ENCODE results near the gene VASH2. TPM values are rescaled to one million over a fixed set of nuclear protein-coding genes. Genes with fewer than 3 reads are reported as not detected.
"Not testable (repeated sequence)": the region's sequence is repeated elsewhere in the genome, so short reads cannot be mapped to it uniquely, and the experiment has no call there.

VASH2 gene
- total RNA-seq, 2 donors from 2014 or later, result 1.6 TPM; not detected in 1

DNA sequence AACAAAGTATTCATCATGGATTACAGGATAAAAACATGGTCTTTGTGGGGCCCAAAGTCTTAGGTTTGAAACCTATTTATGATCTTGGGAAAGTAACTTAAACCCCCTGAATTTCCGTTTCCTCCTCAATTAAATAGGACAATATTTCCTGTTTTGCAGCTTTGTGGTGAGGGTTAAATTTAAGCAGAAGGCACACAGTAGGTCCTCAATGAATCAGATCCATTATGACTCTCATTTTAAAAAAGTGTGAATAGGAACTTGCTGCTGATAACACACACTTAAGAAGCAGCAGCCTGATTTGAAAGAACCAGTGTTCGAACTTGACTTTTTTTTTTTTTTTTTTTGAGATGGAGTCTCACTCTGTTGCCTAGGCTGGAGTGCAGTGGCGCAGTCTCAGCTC, 41.4 kb upstream of the VASH2 start:
- Histone ChIP-seq H3K4me1 (no peaks in the 10 kb centered on the region), H3K27me3 (no peaks in the 10 kb centered on the region), H3K36me3 (replicated peaks in 1 of 2; ENCODE audit: insufficient read depth in 1 of 2, low read depth in 2 of 2) (no peaks in the 10 kb centered on the region), H3K4me3 (no peak overlapping the region), H3K9me3 (no peaks in the 10 kb centered on the region), H3K27ac (no peak overlapping the region)
- intact Hi-C loops (cut with DNase I), result no loop called here
- ATAC-seq, result no peak
- TF ChIP-seq CTCF (IDR thresholded peaks at IDR 0.05) (no peak), POLR2A (IDR thresholded peaks at IDR 0.05) (no peak)
- no peak for DNase-seq
- 90% methylated on average over 3 of the region's 3 CpGs for WGBS, 2 donors

DNA sequence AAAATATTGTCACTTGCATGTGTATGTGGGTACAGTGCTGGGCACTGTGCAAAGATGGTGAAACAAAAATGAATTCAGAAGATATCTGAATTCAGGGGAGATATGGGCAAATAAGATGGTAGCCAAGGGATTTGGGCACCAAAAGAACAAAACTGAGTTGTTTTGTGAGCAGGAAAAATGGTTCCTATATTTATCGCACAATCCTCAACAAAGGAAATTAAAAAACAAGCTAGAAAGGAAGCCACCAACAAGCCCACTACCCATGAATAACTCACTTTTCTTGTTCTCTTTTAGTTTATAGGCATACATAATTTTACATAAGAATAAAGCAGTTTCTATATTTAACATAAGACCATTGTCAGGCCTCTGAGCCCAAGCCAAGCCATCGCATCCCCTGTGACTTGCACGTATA, 40.7 kb upstream of the VASH2 start:
- DNase-seq (no peak), ATAC-seq (no peak)
- WGBS, 2 donors, result 89 to 92% methylated on average over 3 of the region's 3 CpGs
- intact Hi-C loops (cut with DNase I), result no loop called here
- H3K27ac ChIP-seq, result no peak overlapping the region
- TF ChIP-seq POLR2A (IDR thresholded peaks at IDR 0.05) (no peak), CTCF (IDR thresholded peaks at IDR 0.05) (no peak)
- H3K36me3 ChIP-seq (replicated peaks in 1 of 2; ENCODE audit: insufficient read depth in 1 of 2, low read depth in 2 of 2), result no peaks in the 10 kb centered on the region
- H3K4me3 ChIP-seq, result no peak overlapping the region
- H3K4me1 ChIP-seq, result no peaks in the 10 kb centered on the region
- H3K27me3 ChIP-seq, result no peaks in the 10 kb centered on the region
- H3K9me3 ChIP-seq, result no peaks in the 10 kb centered on the region

GRCh38 chr1:212910213-212910612, 40.1 kb upstream of the VASH2 start:
- H3K4me3 ChIP-seq; H3K27me3 ChIP-seq; H3K36me3 ChIP-seq (replicated peaks in 1 of 2; ENCODE audit: insufficient read depth in 1 of 2, low read depth in 2 of 2); DNase-seq; intact Hi-C loops (cut with DNase I); H3K9me3 ChIP-seq; H3K27ac ChIP-seq; H3K4me1 ChIP-seq; ATAC-seq: not testable (repeated sequence)
- 70 to 78% methylated on average over 4 to 9 of the region's 10 CpGs for WGBS, 2 donors

- H3K4me1 ChIP-seq; ATAC-seq; DNase-seq; H3K36me3 ChIP-seq (replicated peaks in 1 of 2; ENCODE audit: insufficient read depth in 1 of 2, low read depth in 2 of 2); H3K27me3 ChIP-seq; H3K27ac ChIP-seq; H3K4me3 ChIP-seq; intact Hi-C loops (cut with DNase I); H3K9me3 ChIP-seq: not testable (repeated sequence)
- WGBS, 2 donors, result 34 to 37% methylated on average over 3 of the region's 3 CpGs
Measured at GRCh38 chr1:212913638-212914037, 36.7 kb upstream of the VASH2 start.

DNA sequence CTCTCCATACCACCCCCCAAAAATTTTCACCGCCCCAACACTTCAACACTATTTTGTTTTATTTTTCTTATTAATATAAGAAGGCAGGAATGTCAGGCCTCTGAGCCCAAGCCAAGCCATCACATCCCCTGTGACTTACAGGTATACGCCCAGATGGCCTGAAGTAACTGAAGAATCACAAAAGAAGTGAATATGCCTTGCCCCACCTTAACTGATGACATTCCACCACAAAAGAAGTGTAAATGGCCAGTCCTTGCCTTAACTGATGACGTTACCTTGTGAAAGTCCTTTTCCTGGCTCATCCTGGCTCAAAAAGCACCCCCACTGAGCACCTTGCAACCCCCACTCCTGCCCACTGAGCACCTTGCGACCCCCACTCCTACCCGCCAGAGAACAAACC, 36.2 kb upstream of the VASH2 start:
- H3K27me3 ChIP-seq; H3K4me1 ChIP-seq; DNase-seq; H3K27ac ChIP-seq; ATAC-seq; H3K9me3 ChIP-seq; H3K4me3 ChIP-seq; intact Hi-C loops (cut with DNase I); H3K36me3 ChIP-seq (replicated peaks in 1 of 2; ENCODE audit: insufficient read depth in 1 of 2, low read depth in 2 of 2): not testable (repeated sequence)
- WGBS, 2 donors, result 67 to 81% methylated on average over 4 of the region's 5 CpGs

- intact Hi-C loops (cut with DNase I), result no loop called here
- TF ChIP-seq CTCF (IDR thresholded peaks at IDR 0.05), result no peak
- TF ChIP-seq POLR2A (IDR thresholded peaks at IDR 0.05), result no peak
- Histone ChIP-seq H3K4me3 (no peak overlapping the region), H3K27me3 (no peaks in the 10 kb centered on the region), H3K4me1 (no peaks in the 10 kb centered on the region), H3K27ac (no peak overlapping the region), H3K36me3 (replicated peaks in 1 of 2; ENCODE audit: insufficient read depth in 1 of 2, low read depth in 2 of 2) (no peaks in the 10 kb centered on the region), H3K9me3 (no peaks in the 10 kb centered on the region)
- DNase-seq, result no peak
- ATAC-seq, result no peak
- 63 to 71% methylated on average over 3 of the region's 3 CpGs for WGBS, 2 donors
Measured at GRCh38 chr1:212914789-212915188, 35.6 kb upstream of the VASH2 start.
